WTC11 (cell line): ENCODE measurements around the gene CST3. TPM values are rescaled to one million over a fixed set of nuclear protein-coding genes. Genes with fewer than 3 reads are reported as not detected.

Source experiments
- ATAC-seq: fragments of 200-7000 bp; cut with Tn5 transposase; 2 replicates; pipeline ENCODE4 v1.10.0; 2021; ENCODE audit warnings: mild to moderate bottlenecking, moderate library complexity
- CTCF ChIA-PET: fragments of 300-600 bp; sonication (Branson Sonifier 250); formaldehyde crosslinking; loops from one replicate; lab custom pipeline; 2021; ENCODE audit warnings: antibody characterized with exemption; lab: Charles Lee
- POLR2A ChIA-PET: fragments of 350-600 bp; sonication (Branson Sonifier 250); formaldehyde crosslinking; loops from one replicate; lab custom pipeline; 2021; ENCODE audit warnings: antibody characterized with exemption; lab: Charles Lee
- DNase-seq: peaks from one replicate; pipeline ENCODE4 v3.0.0; 2021; ENCODE audit warnings: low spot score
- H3K27ac Mint-ChIP-seq: 2 replicates; pipeline ENCODE4 v1.8.0; 2021; ENCODE audit warnings: mixed read lengths
- H3K27me3 Mint-ChIP-seq: 2 replicates; pipeline ENCODE4 v1.8.0; 2021; ENCODE audit warnings: low read depth, mild to moderate bottlenecking, moderate library complexity, mixed read lengths
- H3K36me3 Mint-ChIP-seq: 2 replicates; pipeline ENCODE4 v1.8.0; 2021; ENCODE audit warnings: mixed read lengths
- H3K4me1 Mint-ChIP-seq: 2 replicates; pipeline ENCODE4 v1.8.0; 2022; ENCODE audit warnings: mixed read lengths
- H3K4me3 Mint-ChIP-seq: 2 replicates; pipeline ENCODE4 v1.8.0; 2021; ENCODE audit warnings: mild to moderate bottlenecking, moderate library complexity, mixed read lengths
- H3K9me3 Mint-ChIP-seq: 2 replicates; pipeline ENCODE4 v1.8.0; 2021; ENCODE audit warnings: mixed read lengths
- ATF6 ChIP-seq: sonication (generic); formaldehyde crosslinking; IDR thresholded peaks from 2 replicates; pipeline ENCODE4 v1.8.1; 2023; ENCODE audit warnings: mild to moderate bottlenecking, missing genetic modification reagents
- CREM ChIP-seq: sonication (generic); formaldehyde crosslinking; IDR thresholded peaks from 2 replicates; pipeline ENCODE4 v1.8.1; 2022; ENCODE audit warnings: mild to moderate bottlenecking, missing genetic modification reagents, moderate library complexity
- EMX1 ChIP-seq: fragments of 250-450 bp; sonication (Bioruptor Pico); IDR thresholded peaks from 2 replicates; pipeline ENCODE4 v1.8.0; 2021; ENCODE audit warnings: mild to moderate bottlenecking
- ESRRA ChIP-seq: sonication (generic); formaldehyde crosslinking; IDR thresholded peaks from 2 replicates; pipeline ENCODE4 v1.8.1; 2022; ENCODE audit warnings: mild to moderate bottlenecking, missing genetic modification reagents, borderline replicate concordance
- ETV6 ChIP-seq: sonication (generic); formaldehyde crosslinking; IDR thresholded peaks from 2 replicates; pipeline ENCODE4 v1.8.1; 2022; ENCODE audit warnings: mild to moderate bottlenecking, missing genetic modification reagents
- FOXJ3 ChIP-seq: sonication (generic); formaldehyde crosslinking; IDR thresholded peaks from 2 replicates; pipeline ENCODE4 v1.9.0; 2021; ENCODE audit warnings: missing genetic modification reagents, mild to moderate bottlenecking, borderline replicate concordance
- FOXP1 ChIP-seq: sonication (generic); formaldehyde crosslinking; IDR thresholded peaks from 2 replicates; pipeline ENCODE4 v1.8.0; 2022; ENCODE audit warnings: missing genetic modification reagents, mild to moderate bottlenecking, moderate library complexity, borderline replicate concordance
- GRHL2 ChIP-seq: fragments of 250-450 bp; sonication (Bioruptor Pico); IDR thresholded peaks from 2 replicates; pipeline ENCODE4 v1.8.0; 2022; ENCODE audit warnings: mild to moderate bottlenecking, moderate library complexity; ENCODE audit not compliant: insufficient replicate concordance, severe bottlenecking
- JAZF1 ChIP-seq: fragments of 250-450 bp; sonication (Bioruptor Pico); IDR thresholded peaks from 2 replicates; pipeline ENCODE4 v1.9.0; 2021; ENCODE audit warnings: moderate library complexity, mild to moderate bottlenecking, inconsistent platforms
- OVOL2 ChIP-seq: fragments of 250-450 bp; sonication (Bioruptor Pico); IDR thresholded peaks from 2 replicates; pipeline ENCODE4 v1.9.0; 2021; ENCODE audit warnings: mild to moderate bottlenecking, borderline replicate concordance
- SMAD4 ChIP-seq: sonication (generic); formaldehyde crosslinking; IDR thresholded peaks from 2 replicates; pipeline ENCODE4 v1.8.0; 2022; ENCODE audit warnings: mild to moderate bottlenecking, missing genetic modification reagents
- TEAD1 ChIP-seq: sonication (generic); formaldehyde crosslinking; IDR thresholded peaks from 2 replicates; pipeline ENCODE4 v1.8.0; 2022; ENCODE audit warnings: mild to moderate bottlenecking, missing genetic modification reagents
- ZNF138 ChIP-seq: sonication (generic); formaldehyde crosslinking; conservative IDR thresholded peaks from 2 replicates; pipeline ENCODE4 v1.8.1; 2022; ENCODE audit warnings: mild to moderate bottlenecking, moderate library complexity, missing genetic modification reagents
- ZNF416 ChIP-seq: fragments of 250-450 bp; sonication (Bioruptor Pico); IDR thresholded peaks from 2 replicates; pipeline ENCODE4 v1.9.0; 2021; ENCODE audit warnings: mild to moderate bottlenecking, inconsistent platforms
- ZNF425 ChIP-seq: fragments of 250-450 bp; sonication (Bioruptor Pico); conservative IDR thresholded peaks from 2 replicates; pipeline ENCODE4 v1.9.0; 2021; ENCODE audit warnings: mild to moderate bottlenecking
- ZSCAN18 ChIP-seq: fragments of 250-450 bp; sonication (Bioruptor Pico); IDR thresholded peaks from 2 replicates; pipeline ENCODE4 v2.1.2; 2022; ENCODE audit warnings: mild to moderate bottlenecking, moderate library complexity
- total RNA-seq: library from RNA; stranded (reverse); gene quantifications from 3 replicates; pipeline ENCODE4 v1.2.3, GENCODE V29; 2021
- TF ChIP-seq, protein P1 (sequence below): fragments of 250-450 bp; sonication (Bioruptor Pico); IDR thresholded peaks from 2 replicates; pipeline ENCODE4 v1.9.0; 2021; ENCODE audit warnings: mild to moderate bottlenecking
- TF ChIP-seq, protein P2 (sequence below): sonication (generic); formaldehyde crosslinking; IDR thresholded peaks from 2 replicates; pipeline ENCODE4 v1.8.1; 2023; ENCODE audit warnings: mild to moderate bottlenecking, missing genetic modification reagents, borderline replicate concordance
- TF ChIP-seq, protein P3 (sequence below): sonication (generic); formaldehyde crosslinking; IDR thresholded peaks from 2 replicates; pipeline ENCODE4 v1.8.1; 2022; ENCODE audit warnings: mild to moderate bottlenecking, missing genetic modification reagents, moderate library complexity, borderline replicate concordance
- TF ChIP-seq, protein P4 (sequence below): sonication (generic); formaldehyde crosslinking; IDR thresholded peaks from 2 replicates; pipeline ENCODE4 v1.8.1; 2023; ENCODE audit warnings: mild to moderate bottlenecking, missing genetic modification reagents

The CST3 gene
- total RNA-seq, 1 experiment from 2014 or later: 52.1 TPM

- H3K9me3 Mint-ChIP-seq: no peaks in the 10 kb centered on the region
- ATAC-seq (peak; percentile 62), DNase-seq (no peak)
- TF ChIP-seq ZSCAN18 (CRISPR knock-in tag): no peak
- TF ChIP-seq ETV6 (CRISPR knock-in tag): no peak
- TF ChIP-seq, protein P1, sequence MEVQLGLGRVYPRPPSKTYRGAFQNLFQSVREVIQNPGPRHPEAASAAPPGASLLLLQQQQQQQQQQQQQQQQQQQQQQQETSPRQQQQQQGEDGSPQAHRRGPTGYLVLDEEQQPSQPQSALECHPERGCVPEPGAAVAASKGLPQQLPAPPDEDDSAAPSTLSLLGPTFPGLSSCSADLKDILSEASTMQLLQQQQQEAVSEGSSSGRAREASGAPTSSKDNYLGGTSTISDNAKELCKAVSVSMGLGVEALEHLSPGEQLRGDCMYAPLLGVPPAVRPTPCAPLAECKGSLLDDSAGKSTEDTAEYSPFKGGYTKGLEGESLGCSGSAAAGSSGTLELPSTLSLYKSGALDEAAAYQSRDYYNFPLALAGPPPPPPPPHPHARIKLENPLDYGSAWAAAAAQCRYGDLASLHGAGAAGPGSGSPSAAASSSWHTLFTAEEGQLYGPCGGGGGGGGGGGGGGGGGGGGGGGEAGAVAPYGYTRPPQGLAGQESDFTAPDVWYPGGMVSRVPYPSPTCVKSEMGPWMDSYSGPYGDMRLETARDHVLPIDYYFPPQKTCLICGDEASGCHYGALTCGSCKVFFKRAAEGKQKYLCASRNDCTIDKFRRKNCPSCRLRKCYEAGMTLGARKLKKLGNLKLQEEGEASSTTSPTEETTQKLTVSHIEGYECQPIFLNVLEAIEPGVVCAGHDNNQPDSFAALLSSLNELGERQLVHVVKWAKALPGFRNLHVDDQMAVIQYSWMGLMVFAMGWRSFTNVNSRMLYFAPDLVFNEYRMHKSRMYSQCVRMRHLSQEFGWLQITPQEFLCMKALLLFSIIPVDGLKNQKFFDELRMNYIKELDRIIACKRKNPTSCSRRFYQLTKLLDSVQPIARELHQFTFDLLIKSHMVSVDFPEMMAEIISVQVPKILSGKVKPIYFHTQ (CRISPR knock-in tag): no peak
- no peak for TF ChIP-seq GRHL2 (CRISPR knock-in tag)
- no peak for TF ChIP-seq EMX1 (CRISPR knock-in tag)
- TF ChIP-seq, protein P2, sequence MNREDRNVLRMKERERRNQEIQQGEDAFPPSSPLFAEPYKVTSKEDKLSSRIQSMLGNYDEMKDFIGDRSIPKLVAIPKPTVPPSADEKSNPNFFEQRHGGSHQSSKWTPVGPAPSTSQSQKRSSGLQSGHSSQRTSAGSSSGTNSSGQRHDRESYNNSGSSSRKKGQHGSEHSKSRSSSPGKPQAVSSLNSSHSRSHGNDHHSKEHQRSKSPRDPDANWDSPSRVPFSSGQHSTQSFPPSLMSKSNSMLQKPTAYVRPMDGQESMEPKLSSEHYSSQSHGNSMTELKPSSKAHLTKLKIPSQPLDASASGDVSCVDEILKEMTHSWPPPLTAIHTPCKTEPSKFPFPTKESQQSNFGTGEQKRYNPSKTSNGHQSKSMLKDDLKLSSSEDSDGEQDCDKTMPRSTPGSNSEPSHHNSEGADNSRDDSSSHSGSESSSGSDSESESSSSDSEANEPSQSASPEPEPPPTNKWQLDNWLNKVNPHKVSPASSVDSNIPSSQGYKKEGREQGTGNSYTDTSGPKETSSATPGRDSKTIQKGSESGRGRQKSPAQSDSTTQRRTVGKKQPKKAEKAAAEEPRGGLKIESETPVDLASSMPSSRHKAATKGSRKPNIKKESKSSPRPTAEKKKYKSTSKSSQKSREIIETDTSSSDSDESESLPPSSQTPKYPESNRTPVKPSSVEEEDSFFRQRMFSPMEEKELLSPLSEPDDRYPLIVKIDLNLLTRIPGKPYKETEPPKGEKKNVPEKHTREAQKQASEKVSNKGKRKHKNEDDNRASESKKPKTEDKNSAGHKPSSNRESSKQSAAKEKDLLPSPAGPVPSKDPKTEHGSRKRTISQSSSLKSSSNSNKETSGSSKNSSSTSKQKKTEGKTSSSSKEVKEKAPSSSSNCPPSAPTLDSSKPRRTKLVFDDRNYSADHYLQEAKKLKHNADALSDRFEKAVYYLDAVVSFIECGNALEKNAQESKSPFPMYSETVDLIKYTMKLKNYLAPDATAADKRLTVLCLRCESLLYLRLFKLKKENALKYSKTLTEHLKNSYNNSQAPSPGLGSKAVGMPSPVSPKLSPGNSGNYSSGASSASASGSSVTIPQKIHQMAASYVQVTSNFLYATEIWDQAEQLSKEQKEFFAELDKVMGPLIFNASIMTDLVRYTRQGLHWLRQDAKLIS (CRISPR knock-in tag): no peak
- TF ChIP-seq, protein P3, sequence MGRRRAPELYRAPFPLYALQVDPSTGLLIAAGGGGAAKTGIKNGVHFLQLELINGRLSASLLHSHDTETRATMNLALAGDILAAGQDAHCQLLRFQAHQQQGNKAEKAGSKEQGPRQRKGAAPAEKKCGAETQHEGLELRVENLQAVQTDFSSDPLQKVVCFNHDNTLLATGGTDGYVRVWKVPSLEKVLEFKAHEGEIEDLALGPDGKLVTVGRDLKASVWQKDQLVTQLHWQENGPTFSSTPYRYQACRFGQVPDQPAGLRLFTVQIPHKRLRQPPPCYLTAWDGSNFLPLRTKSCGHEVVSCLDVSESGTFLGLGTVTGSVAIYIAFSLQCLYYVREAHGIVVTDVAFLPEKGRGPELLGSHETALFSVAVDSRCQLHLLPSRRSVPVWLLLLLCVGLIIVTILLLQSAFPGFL (CRISPR knock-in tag): no peak
- no peak for TF ChIP-seq TEAD1 (CRISPR knock-in tag)
- no peak for TF ChIP-seq OVOL2
- TF ChIP-seq JAZF1 (CRISPR knock-in tag): no peak
- TF ChIP-seq, protein P4, sequence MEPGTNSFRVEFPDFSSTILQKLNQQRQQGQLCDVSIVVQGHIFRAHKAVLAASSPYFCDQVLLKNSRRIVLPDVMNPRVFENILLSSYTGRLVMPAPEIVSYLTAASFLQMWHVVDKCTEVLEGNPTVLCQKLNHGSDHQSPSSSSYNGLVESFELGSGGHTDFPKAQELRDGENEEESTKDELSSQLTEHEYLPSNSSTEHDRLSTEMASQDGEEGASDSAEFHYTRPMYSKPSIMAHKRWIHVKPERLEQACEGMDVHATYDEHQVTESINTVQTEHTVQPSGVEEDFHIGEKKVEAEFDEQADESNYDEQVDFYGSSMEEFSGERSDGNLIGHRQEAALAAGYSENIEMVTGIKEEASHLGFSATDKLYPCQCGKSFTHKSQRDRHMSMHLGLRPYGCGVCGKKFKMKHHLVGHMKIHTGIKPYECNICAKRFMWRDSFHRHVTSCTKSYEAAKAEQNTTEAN (CRISPR knock-in tag): no peak
- CTCF ChIA-PET: interaction anchor here (0.9 to 3.6 kb wide), 4 partner anchors 58 to 973 kb away, joined by 3 to 19 read pairs (median 8); no protein-coding TSS in a partner anchor
- no peaks in the 10 kb centered on the region for H3K36me3 Mint-ChIP-seq
- no peaks in the 10 kb centered on the region for H3K27me3 Mint-ChIP-seq
- POLR2A ChIA-PET: no interaction called here
- no peaks in the 10 kb centered on the region for H3K4me1 Mint-ChIP-seq
- no peak overlapping the region for H3K27ac Mint-ChIP-seq
- H3K4me3 Mint-ChIP-seq: no peak overlapping the region
These were observed 28.4 kb upstream of the CST3 start for GRCh38 chr20:23666189-23666588.

DNA sequence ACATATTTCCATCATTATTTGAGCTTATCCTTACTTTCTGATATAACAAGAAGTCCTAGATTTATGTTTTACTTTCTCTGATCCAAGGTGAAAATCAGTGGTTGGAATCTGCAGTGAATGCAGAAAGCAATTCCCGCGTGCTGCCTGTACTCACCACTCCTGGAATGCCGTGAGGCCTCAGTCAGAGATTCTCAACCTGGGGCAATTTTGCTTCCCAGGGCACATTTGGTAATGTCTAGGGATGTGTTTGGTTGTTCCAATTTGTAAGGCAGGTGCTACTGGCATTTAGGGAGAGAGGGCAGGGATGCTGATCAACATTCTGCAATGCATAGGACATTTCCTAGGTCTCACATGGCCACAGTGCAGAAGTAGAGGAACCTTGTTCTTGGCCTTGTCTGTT is 27.2 kb upstream of the CST3 start:
- Mint-ChIP-seq H3K9me3 (no peaks in the 10 kb centered on the region), H3K36me3 (no peaks in the 10 kb centered on the region), H3K27ac (no peak overlapping the region), H3K4me1 (no peaks in the 10 kb centered on the region), H3K27me3 (no peaks in the 10 kb centered on the region), H3K4me3 (no peak overlapping the region)
- POLR2A ChIA-PET: no interaction called here
- ATAC-seq (no peak), DNase-seq (no peak)
- CTCF ChIA-PET: no interaction called here
- TF ChIP-seq EMX1 (CRISPR knock-in tag) (no peak), FOXP1 (CRISPR knock-in tag) (no peak), ZNF138 (CRISPR knock-in tag) (no peak), ESRRA (no peak), SMAD4 (CRISPR knock-in tag) (no peak), ATF6 (no peak), ZNF425 (no peak), CREM (CRISPR knock-in tag) (no peak), ZNF416 (CRISPR knock-in tag) (no peak), FOXJ3 (no peak)
